HUES48 (cell line): ENCODE measurements around the gene SGIP1.

Experiments used
- H3K27ac ChIP-seq: one replicate; pipeline ENCODE4 v1.7.0; 2013; ENCODE audit warnings: low read depth, low read length, inconsistent platforms
- H3K27me3 ChIP-seq: 2 replicates; pipeline ENCODE4 v1.6.1; 2013; ENCODE audit warnings: mild to moderate bottlenecking, low read length; ENCODE audit not compliant: control insufficient read depth, insufficient read depth
- H3K36me3 ChIP-seq: 2 replicates; pipeline ENCODE4 v1.6.1; 2013; ENCODE audit warnings: low read length; ENCODE audit not compliant: control insufficient read depth, insufficient read depth
- H3K4me1 ChIP-seq: 2 replicates; pipeline ENCODE4 v1.6.1; 2013; ENCODE audit warnings: mild to moderate bottlenecking, low read length; ENCODE audit not compliant: control insufficient read depth, insufficient read depth
- H3K4me3 ChIP-seq: 2 replicates; pipeline ENCODE4 v1.5.1; 2013; ENCODE audit warnings: mild to moderate bottlenecking, low read depth, low read length
- H3K9ac ChIP-seq: 2 replicates; pipeline ENCODE4 v1.6.1; 2013; ENCODE audit warnings: mild to moderate bottlenecking, low read depth, low read length, moderate library complexity
- H3K9me3 ChIP-seq: 2 replicates; pipeline ENCODE4 v1.6.1; 2013; ENCODE audit warnings: low read length; ENCODE audit not compliant: control insufficient read depth, insufficient read depth

The SGIP1 gene

DNA sequence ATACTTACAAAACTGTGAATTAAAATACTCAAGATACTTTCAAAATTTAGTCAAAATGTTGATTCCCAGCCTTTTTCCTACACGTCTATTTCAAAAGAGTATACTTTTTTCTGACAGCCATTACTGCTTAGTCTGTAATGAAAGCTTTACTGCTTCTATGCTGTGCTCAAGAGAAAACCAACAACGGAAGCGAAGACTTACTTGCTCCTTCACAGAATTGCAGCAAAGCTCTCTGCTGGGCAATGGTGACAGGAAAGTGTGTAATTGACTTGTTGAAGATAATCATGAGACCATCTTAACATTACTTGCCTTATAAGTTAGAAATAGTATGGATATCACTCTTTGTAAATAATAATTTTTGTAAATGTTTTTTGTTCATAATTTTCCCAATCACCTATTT lies 216.6 kb downstream of the SGIP1 start:
- Histone ChIP-seq H3K27ac (no peak overlapping the region), H3K36me3 (no peaks in the 10 kb centered on the region), H3K4me3 (no peak overlapping the region), H3K4me1 (peaks cover 3% of the 10 kb centered on the region; the same call in 1 of the 2 replicates), H3K9ac (no peak overlapping the region), H3K9me3 (no peaks in the 10 kb centered on the region), H3K27me3 (peaks cover 21% of the 10 kb centered on the region)

DNA sequence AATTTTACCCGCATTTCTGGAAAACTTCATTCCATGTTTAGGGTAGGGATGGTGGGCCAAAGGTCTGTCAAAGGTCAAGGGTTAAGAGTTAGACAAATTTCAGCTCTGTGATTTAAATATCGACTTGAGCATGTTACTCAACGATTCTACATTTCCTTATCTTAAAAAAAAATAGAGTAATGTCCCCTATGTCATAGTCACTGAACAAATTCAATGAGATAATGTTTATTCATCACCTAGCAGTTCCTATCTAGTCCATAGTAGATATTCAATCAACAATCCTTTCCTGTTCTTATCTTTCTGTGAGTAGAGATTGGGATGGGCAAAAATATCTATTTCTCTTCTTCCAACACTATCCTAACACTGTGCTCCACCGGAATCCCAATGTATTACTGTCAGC lies 217.2 kb downstream of the SGIP1 start:
- Histone ChIP-seq H3K27me3 (peaks cover 21% of the 10 kb centered on the region), H3K9ac (no peak overlapping the region), H3K9me3 (no peaks in the 10 kb centered on the region), H3K36me3 (no peaks in the 10 kb centered on the region), H3K27ac (no peak overlapping the region), H3K4me1 (peaks cover 3% of the 10 kb centered on the region; the same call in 1 of the 2 replicates), H3K4me3 (no peak overlapping the region)

DNA sequence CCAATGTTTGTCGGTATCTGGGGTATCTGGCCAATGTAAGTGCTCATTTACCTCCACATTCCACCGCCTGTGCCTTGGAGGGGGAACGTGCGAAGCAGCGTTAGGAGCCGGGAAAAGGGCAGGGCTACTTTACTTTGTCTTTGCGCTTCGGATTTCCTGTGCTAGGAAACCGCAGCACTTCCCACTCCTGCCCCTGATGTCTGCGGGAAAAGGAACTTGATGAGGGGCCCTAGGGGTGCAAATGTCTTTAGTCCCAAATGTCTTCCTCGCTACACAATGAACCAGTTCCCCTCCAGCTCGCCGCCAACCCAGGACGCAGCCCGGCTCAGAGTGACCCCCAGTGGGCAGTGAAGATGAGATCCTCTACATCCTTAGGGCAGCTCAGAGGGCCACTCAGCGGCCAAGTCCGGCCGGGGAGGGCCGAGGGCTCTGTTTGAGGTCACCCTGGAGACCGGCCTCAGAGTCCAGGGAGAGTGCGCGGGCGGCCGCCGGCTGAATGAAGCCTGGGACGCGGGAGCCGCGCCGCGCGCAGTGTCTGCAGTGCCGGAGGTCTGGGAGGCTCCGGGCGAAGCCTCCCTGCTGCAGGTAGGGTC lies 218.1 kb downstream of the SGIP1 start, which contains the start of gene DYNLT5:
Gene DYNLT5, plus strand, starts transcription at position 460 of the 593 bp plus-strand sequence. CDS start 2,200 bp downstream, outside the sequence.
- peak within 1 kb of the TSS; percentile 63 for H3K4me3 ChIP-seq
- H3K9ac ChIP-seq = peak within 1 kb of the TSS; percentile 23; the same call in 1 of the 2 replicates
- H3K4me1 ChIP-seq = peaks cover 3% of the 10 kb centered on the region; the same call in 1 of the 2 replicates
- H3K9me3 ChIP-seq = no peaks in the 10 kb centered on the region
- H3K36me3 ChIP-seq = no peaks in the 10 kb centered on the region
- no peak within 1 kb of the TSS for H3K27ac ChIP-seq
- peaks cover 21% of the 10 kb centered on the region for H3K27me3 ChIP-seq

DNA sequence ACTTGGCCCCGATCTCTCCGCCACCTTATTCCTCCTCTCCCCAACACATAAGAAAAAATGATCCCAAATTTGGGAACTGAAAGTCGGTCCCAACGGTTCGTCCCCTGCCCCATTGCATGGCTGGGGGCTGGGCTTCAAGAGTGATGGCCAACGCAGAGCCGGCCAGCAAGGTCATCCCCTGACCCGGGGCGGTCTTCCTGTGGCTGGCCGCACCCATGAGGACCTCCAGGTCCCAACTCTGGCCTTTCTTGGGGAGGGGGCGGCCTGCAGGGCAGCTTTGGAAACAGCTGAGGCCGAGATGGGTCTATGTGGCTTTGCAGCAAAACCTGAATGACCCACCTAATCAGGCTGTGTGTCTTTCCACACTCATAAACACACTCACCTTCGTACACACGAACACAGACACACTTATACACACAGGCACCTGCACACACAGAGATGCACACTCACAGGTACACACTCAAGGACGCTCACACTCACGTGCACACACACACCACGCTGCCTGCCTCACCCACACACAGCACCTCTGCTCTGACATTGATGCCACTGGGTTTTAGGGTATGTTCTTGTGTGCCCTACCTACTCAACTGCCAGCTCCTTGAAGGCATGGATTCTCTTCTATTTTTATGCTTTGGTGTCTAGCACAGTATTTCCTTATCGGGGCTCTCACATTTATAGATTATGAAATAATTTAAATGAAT lies 218.9 kb downstream of the SGIP1 start:
- H3K4me3 ChIP-seq = peak overlapping the region; percentile 63
- no peaks in the 10 kb centered on the region for H3K9me3 ChIP-seq
- no peak overlapping the region for H3K27ac ChIP-seq
- peaks cover 3% of the 10 kb centered on the region; the same call in 1 of the 2 replicates for H3K4me1 ChIP-seq
- no peaks in the 10 kb centered on the region for H3K36me3 ChIP-seq
- H3K9ac ChIP-seq = 0 out of 2 replicates have a peak overlapping the region, but pooled peaks have one; percentile 23
- H3K27me3 ChIP-seq = peaks cover 21% of the 10 kb centered on the region

DNA sequence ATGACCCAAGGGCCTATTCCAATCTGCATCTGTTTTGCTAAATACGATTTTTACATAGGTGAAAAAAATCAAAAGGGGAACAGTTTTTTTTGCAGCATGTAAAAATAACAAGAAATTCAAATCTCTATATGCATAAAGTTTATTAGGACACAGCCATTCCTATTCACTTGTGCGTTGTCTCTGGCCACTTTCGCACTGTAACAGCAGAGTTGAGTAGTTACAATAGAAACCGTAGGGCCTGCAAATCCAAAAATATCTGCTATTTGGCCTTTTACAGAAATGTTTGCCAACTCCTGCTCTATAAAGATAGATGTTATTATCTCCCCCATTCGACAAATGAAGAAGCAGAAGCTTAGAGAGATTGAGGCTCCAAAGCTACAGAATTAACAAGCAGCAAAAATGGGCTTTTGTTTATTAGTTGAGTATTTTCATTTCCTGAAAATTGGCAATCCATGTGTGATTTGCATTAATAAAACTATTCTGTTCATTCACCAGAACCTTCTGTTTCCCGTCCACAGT lies 223.8 kb downstream of the SGIP1 start:
- H3K9ac ChIP-seq = no peak overlapping the region
- no peak overlapping the region for H3K4me3 ChIP-seq
- peaks cover 2% of the 10 kb centered on the region; the same call in 1 of the 2 replicates for H3K4me1 ChIP-seq
- no peaks in the 10 kb centered on the region for H3K36me3 ChIP-seq
- H3K9me3 ChIP-seq = no peaks in the 10 kb centered on the region
- H3K27me3 ChIP-seq = peaks cover 4% of the 10 kb centered on the region
- H3K27ac ChIP-seq = no peak overlapping the region

DNA sequence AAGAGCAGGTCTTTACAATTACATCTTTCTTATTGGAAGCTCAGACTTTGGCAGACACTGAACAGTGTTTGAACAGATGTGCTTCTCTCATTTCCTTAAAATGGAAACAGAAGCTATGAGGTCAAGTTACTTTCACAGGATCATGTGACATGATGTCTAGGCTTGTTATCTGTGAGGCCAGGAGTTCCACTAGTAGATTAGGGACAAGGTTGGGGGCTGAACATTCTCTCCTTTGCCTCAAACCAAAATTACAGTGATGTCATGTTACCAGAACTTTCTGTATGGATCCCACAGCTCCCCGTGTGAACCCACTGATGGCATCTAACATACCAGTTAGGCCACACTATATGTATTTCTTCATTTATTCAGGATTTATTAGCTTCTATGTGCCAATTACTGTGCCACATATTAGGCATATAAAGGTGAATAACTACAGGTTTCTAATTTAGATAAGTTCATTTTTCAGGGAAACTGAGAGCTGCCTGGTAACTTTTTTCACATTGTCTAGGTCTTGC lies 224.3 kb downstream of the SGIP1 start:
- no peaks in the 10 kb centered on the region for H3K27me3 ChIP-seq
- H3K9ac ChIP-seq = no peak overlapping the region
- no peaks in the 10 kb centered on the region for H3K4me1 ChIP-seq
- no peaks in the 10 kb centered on the region for H3K9me3 ChIP-seq
- H3K36me3 ChIP-seq = no peaks in the 10 kb centered on the region
- no peak overlapping the region for H3K27ac ChIP-seq
- H3K4me3 ChIP-seq = no peak overlapping the region

DNA sequence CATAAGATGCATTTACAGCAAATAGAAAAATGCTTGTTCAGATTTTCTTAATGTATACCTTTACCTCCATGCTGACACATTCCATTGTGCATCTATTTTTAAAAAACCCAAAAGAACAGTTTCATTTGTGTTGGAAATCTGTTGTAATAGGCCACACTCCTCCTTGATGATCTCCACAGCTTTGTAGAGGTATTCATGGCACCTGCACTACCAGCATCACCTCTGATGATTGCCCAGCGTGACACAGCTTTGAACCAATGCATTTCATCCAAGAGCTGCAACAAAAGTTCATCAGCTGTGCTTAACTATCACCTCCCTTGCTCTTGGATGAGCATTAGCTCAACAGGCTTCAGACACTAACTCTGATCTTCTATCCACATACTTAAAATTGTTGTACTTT lies 226.6 kb downstream of the SGIP1 start:
- no peak overlapping the region for H3K4me3 ChIP-seq

DNA sequence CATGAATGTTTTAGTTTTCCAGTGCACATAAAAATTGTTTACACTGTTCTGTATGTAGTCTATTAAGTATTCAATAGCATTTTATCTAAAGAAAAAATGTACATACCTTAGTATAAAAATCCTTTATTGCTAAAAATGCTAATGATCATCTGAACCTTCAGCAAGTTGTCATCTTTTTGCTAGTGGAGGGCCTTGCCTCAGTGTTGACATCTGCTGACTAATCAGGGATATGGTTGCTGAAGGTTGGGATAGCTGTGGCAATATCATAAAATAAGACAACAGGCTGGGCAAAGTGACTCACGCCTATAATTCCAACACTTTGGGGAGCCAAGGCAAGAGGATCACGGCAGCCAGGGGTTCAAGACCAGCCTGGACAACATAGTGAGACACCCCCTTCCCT lies 227.3 kb downstream of the SGIP1 start:
- no peaks in the 10 kb centered on the region for H3K9me3 ChIP-seq
- H3K27ac ChIP-seq = no peak overlapping the region

More for the DNA sequence above, 226.6 kb downstream of the SGIP1 start:
- Histone ChIP-seq H3K27me3 (no peaks in the 10 kb centered on the region), H3K9ac (no peak overlapping the region), H3K36me3 (no peaks in the 10 kb centered on the region), H3K27ac (no peak overlapping the region), H3K4me1 (no peaks in the 10 kb centered on the region), H3K9me3 (no peaks in the 10 kb centered on the region)

DNA sequence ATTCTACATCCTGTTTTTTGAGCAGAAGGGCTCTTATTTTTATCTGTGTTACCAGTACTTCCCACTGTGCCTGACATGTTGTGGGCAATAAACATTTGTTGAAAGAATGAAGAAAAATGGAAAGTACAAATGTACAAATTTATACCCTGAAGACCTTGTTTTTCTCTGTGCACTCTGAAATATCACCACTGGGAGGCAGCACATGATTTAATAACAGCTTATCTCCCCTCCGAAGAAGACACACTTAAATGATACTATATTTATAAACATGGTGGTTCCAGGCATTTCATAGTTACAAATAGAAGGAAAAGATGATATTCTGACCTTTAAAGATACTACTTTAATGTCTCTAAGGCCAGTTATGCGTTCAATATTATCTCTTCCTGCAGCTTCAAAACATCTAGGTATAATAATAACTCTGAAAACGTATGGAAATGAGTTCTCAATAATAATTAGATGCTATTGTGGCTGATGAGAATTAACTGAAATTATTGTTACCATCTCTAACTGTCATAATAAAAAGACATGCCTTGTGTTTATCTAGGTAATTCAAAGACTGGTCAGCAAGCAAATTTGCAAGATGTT lies 231.1 kb downstream of the SGIP1 start:
- Histone ChIP-seq H3K4me3 (no peak overlapping the region), H3K27ac (no peak overlapping the region), H3K9me3 (no peaks in the 10 kb centered on the region), H3K27me3 (no peaks in the 10 kb centered on the region), H3K4me1 (no peaks in the 10 kb centered on the region), H3K9ac (no peak overlapping the region), H3K36me3 (no peaks in the 10 kb centered on the region)

More for the DNA sequence above, 227.3 kb downstream of the SGIP1 start:
- no peak overlapping the region for H3K9ac ChIP-seq
- no peak overlapping the region for H3K4me3 ChIP-seq
- no peaks in the 10 kb centered on the region for H3K4me1 ChIP-seq
- H3K27me3 ChIP-seq = no peaks in the 10 kb centered on the region
- no peaks in the 10 kb centered on the region for H3K36me3 ChIP-seq

DNA sequence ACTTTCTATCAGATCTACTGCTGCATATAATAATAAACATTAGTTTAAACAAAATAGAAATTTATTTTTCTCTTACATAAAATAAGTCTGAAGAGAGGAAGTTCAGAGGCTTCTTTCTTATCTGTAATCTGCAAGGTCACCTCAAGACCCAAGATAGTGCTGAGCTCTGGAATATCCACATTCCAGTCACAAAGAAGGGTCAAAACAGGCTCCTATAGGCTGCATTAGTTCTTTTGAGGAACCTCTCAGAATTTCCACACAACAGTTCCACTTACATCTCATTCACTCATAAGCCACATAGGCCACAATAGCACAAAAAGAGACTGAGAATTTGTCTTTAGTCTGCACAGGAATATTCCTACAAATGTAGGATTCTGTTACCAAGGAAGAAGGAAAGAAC lies 233.7 kb downstream of the SGIP1 start:
- no peak overlapping the region for H3K27ac ChIP-seq
- no peaks in the 10 kb centered on the region for H3K4me1 ChIP-seq

More for the DNA sequence above, 233.7 kb downstream of the SGIP1 start:
- Histone ChIP-seq H3K27me3 (no peaks in the 10 kb centered on the region), H3K4me3 (no peak overlapping the region), H3K9me3 (no peaks in the 10 kb centered on the region), H3K36me3 (no peaks in the 10 kb centered on the region), H3K9ac (no peak overlapping the region)
